SK-MEL-5 (cell line): ENCODE data around the gene DPYSL5. TPM values are rescaled to one million over a fixed set of nuclear protein-coding genes. Genes with fewer than 3 reads are reported as not detected.
"Not testable (repeated sequence)": the region's sequence is repeated elsewhere in the genome, so short reads cannot be mapped to it uniquely, and the experiment has no call there.

Experiments used
- DNase-seq: peaks from one replicate; pipeline ENCODE4 v3.0.0-alpha.2; 2016; ENCODE audit warnings: low read depth, low spot score
- in situ Hi-C: cut with HindIII; loops from 2 replicates; pipeline ENCODE4 v1.10.0; 2016; ENCODE audit warnings: low sequenced_read_pairs, high pct_unique_total_duplicates, low pct_unique_long_range_greater_than_20kb
- polyA plus RNA-seq, 2 experiments: library from polyadenylated mRNA; depleted of rRNA; stranded (reverse); fragments of >200 nt; gene quantifications; 2 replicates each; pipeline ENCODE4 v1.2.3, GENCODE V29; 2015
- total RNA-seq: library from RNA; depleted of rRNA; stranded (reverse); fragments of >200 nt; shearing (Covaris generic); gene quantifications from 2 replicates; pipeline ENCODE4 v1.2.3, GENCODE V29; 2014; rRNA removed

DPYSL5 gene
- not detected in 2 replicates for total RNA-seq
- polyA plus RNA-seq (2015; cell fraction: cytosol; rRNA removed): 0.15 TPM in 1 of 2 replicates, not detected in the other
- polyA plus RNA-seq (2015; cell fraction: nucleus; rRNA removed): 0.27 TPM in 1 of 2 replicates, not detected in the other

GRCh38 chr2:26847655-26848335 is at the start of gene DPYSL5:
Gene DPYSL5 (plus strand): TSS chr2:26848132. CDS start chr2:26898500, 50,368 bp downstream.
- in situ Hi-C loops: no loop called here
- no peak for DNase-seq

DNA sequence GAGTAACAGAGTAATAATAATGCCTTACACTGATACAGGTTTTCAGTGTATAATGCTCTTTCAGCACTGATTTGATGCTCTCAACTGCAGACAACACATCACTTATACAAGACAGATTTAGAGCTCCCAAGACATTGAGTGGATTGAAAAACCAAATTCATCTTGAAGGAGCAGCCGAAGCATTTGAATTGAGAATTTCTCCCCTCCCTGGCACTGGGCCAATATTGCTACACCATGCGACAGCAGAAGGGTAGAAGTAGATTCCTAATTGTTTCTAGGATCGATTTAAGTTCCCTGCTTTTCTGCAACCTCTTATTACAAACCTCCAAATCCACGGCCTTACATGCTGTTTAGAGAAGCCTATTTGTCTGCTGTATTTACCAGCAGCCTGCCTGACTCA is 46.6 kb upstream of the DPYSL5 start:
- DNase-seq: no peak
- in situ Hi-C loops: no loop called here

DNA sequence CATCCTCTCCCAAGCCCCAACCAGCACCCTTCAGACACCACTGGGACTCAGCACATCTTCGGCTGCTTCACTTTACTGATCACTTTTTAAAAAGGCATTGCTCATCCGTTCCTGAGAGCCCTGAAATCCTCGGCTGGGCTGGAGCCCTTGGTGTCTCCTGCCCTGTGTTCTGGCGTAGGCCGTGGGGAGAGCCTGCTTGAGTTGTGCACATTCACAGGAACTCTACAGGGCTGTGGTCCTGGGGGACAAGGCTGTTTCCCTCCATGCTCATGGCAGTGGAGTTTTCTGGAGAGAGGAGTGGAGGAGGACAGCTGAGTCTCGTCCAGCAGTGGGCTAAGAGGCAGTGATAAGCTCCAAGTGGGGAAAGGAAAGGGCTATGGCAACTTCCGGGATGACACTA is 46.1 kb upstream of the DPYSL5 start:
- DNase-seq: no peak
- in situ Hi-C loops: no loop called here

- DNase-seq: peak; percentile 50
- in situ Hi-C loops: no loop called here
Measured at GRCh38 chr2:26805241-26805676, 42.7 kb upstream of the DPYSL5 start.

- in situ Hi-C loops: no loop called here
- peak; percentile 35 for DNase-seq
Measured at GRCh38 chr2:26807788-26808460, 40.0 kb upstream of the DPYSL5 start.

DNA sequence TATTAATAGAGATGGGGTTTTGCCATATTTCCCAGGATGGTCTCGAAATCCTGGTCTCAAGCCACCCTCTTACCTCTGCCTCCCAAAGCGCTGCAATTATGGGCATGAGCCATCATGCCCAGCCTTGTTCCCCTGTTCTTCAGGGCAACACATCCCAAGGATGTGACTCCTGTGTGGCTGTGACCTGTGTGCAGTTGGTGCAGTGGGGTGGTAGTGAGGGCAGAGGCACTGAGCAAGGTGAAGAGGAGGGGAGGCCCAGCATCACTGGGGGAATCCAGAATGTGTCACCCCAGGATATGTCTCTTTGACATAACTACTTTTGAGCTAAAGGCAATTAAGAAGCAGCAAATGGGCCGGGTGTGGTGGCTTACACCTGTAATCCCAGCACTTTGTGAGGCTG is 38.7 kb upstream of the DPYSL5 start:
- in situ Hi-C loops: no loop called here
- DNase-seq: no peak

DNA sequence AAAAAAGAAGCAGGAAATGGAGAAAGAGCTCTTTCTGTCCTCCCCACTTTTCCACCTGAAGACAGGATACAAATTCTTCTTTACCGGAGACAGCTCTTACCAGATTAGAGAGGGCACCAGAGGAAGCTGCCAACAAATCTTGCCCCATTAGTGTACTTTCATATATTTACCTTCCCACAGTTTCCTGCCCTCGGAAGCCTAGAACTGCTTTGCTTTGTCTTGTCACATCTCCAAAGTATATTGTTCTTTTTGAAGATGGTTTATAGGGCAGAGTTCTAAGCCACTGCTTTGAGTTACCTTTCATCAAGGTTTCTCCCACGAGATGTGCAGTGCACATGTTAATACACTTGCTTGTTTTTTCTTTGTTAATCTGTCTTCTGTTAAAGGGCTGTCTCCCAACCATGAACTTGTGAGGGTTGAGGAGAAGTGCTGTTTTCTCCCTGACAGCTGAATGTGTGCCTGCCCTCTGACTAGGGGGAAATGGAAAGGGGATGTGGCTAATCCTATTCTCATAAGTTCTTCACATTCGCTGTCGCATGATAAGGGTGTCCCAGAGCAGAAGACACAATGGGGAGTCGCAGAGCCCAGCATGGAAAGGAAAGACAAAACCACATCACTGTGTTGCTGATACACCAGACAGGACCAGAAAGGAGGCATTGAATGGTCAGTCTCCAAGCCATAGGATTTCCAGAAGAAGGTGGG is 37.9 kb upstream of the DPYSL5 start:
- no peak for DNase-seq
- in situ Hi-C loops: no loop called here

- in situ Hi-C loops: no loop called here
- DNase-seq: no peak
Measured at GRCh38 chr2:26811261-26811660, 36.7 kb upstream of the DPYSL5 start.

GRCh38 chr2:26811791-26812694 is 35.9 kb upstream of the DPYSL5 start:
- no peak for DNase-seq
- in situ Hi-C loops: no loop called here

DNA sequence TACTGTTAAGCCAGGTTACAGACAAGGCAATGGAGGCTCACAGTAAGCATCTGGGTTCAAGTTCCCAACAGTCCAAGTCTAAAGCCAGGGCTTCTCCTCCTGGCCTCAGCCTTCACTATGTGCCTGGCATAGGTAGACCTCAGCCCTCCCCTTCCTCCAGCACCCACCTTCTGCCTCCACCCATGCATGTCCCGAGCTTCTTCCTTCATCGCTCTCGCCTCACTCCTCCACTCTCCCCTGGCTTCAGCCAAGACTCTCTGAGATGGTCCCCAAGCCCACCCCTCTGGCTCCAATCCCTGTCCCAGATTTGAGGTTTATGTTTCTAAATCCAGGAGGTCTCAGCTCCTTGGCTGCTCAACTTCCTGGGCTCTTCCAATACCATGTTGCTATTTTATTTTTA is 35.2 kb upstream of the DPYSL5 start:
- in situ Hi-C loops: no loop called here

GRCh38 chr2:26814072-26814765 is 33.7 kb upstream of the DPYSL5 start:
- DNase-seq, in situ Hi-C loops: not testable (repeated sequence)

More for the DNA sequence above, 35.2 kb upstream of the DPYSL5 start:
- no peak for DNase-seq

GRCh38 chr2:26816893-26817292 is 31.0 kb upstream of the DPYSL5 start:
- DNase-seq: no peak
- in situ Hi-C loops: no loop called here

GRCh38 chr2:26818255-26818654 is 29.7 kb upstream of the DPYSL5 start:
- in situ Hi-C loops: no loop called here
- DNase-seq: no peak

- in situ Hi-C loops: no loop called here
Measured at GRCh38 chr2:26818972-26819371, 29.0 kb upstream of the DPYSL5 start.

GRCh38 chr2:26820932-26821331 is 27.0 kb upstream of the DPYSL5 start:
- in situ Hi-C loops: no loop called here
- DNase-seq: peak; percentile 24

More at GRCh38 chr2:26818972-26819371, 29.0 kb upstream of the DPYSL5 start:
- DNase-seq: no peak

GRCh38 chr2:26822877-26823276 is 25.1 kb upstream of the DPYSL5 start:
- no peak for DNase-seq
- in situ Hi-C loops: no loop called here
